Stimulated activated effector memory CD8-positive, alpha-beta T cell treated with anti-CD3 and anti-CD28 coated beads, Interleukin-12 subunit alpha, Interleukin-12 subunit beta, amount 100 ng/mL, for 72 hours (primary cell): Measurements from ENCODE around the gene UBAC2.

Source experiments
- ATAC-seq: fragments of 150-1000 bp; cut with Tn5 transposase; 2 replicates; pipeline ENCODE4 v1.10.0; 2021
- DNase-seq, 2 donors: peaks; one replicate each; pipeline ENCODE4 v3.0.0; 2021 to 2022; ENCODE audit warnings: low spot score in 2 of 2
- H3K27ac Mint-ChIP-seq: one replicate; pipeline ENCODE4 v1.8.0; 2022; ENCODE audit warnings: mild to moderate bottlenecking, mixed read lengths
- H3K36me3 Mint-ChIP-seq: one replicate; pipeline ENCODE4 v1.8.0; 2022; ENCODE audit warnings: mild to moderate bottlenecking, mixed read lengths
- H3K4me1 Mint-ChIP-seq: one replicate; pipeline ENCODE4 v1.8.0; 2022; ENCODE audit warnings: mixed read lengths
- H3K4me3 Mint-ChIP-seq: one replicate; pipeline ENCODE4 v1.8.0; 2022; ENCODE audit warnings: mild to moderate bottlenecking, mixed read lengths
- H3K9me3 Mint-ChIP-seq: one replicate; pipeline ENCODE4 v1.8.0; 2022; ENCODE audit warnings: mixed read lengths

UBAC2 gene

DNA sequence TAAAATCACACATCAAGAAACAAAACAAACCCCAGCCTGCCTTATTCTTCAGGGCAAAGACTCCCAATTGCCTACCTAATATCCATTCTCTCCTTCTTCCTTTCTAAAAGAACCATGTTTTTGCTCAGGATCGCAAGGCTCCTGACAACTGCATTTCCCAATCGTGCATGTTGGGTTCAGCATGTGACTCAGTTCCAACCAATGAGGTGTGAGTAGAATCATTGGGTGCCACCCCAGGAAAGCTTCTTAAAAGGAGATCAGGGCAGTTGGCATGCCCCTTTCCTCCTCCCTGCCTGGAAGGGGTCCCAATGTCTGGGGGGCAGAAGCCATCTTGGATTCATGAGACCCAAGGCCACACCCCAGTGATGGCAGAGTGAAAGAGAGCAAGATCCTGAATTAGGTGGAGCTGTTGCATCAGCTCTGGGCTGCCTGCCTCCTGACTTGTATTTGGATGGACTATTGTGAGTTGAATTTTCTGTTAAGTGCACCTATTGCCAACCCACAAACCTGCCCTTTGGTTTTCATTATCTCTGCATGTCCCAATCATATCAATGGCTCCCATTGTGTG lies 26.0 kb upstream of the UBAC2 start:
- peaks cover 8% of the 10 kb centered on the region for H3K36me3 Mint-ChIP-seq
- H3K27ac Mint-ChIP-seq = no peak overlapping the region
- H3K4me3 Mint-ChIP-seq = no peak overlapping the region
- peaks cover 41% of the 10 kb centered on the region for H3K4me1 Mint-ChIP-seq
- no peak for DNase-seq
- ATAC-seq = no peak
- H3K9me3 Mint-ChIP-seq = no peaks in the 10 kb centered on the region

DNA sequence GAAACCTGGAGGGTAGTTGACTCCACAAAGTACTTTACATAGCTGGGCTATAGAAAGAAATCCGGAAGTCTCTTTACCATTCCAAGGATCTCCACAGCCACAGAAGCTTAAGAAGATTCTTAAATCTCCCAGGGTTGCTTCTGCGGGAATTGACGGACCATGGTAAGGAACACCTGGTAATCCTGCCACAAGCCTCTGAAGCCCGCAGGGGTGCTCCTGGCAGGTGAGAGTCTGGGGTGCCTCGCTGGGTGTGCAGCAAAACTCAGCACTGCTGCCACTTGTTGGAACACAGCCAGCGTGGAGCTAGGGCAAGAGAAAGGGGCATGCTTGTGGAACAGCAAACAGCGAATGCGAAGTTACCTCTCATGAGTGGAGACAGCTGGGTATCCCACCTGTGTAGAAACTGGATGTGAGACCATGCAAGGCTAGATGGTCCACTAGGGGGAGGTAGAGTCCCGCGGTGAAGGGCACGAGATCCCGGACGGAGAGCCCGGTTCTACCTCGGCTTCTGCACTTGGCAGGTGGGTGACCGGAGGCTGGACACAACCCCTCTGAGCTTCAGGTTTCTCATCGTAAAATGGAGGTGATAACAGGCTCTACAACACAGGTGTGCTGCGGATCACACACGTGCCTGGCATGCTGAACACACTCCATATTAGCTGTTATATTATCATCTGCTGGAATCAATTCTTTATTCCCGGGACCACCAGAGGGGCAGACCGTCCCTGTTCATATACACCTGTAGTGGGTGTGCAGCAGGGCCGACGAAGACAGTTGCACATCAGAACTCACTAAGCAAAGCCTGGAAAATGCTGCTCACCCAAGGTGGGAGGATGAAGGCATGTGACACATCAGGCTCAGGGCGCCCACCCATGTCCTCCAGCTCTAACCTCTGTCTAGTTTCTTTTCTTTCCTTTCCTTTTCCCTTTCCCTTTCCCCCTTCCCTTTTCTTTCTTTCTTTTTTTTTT lies 24.1 kb upstream of the UBAC2 start:
- peak; percentile 71 to 90 for DNase-seq
- peaks cover 53% of the 10 kb centered on the region for H3K4me1 Mint-ChIP-seq
- peak overlapping the region; percentile 54 for H3K4me3 Mint-ChIP-seq
- no peaks in the 10 kb centered on the region for H3K9me3 Mint-ChIP-seq
- ATAC-seq = peak; percentile 91
- peaks cover 8% of the 10 kb centered on the region for H3K36me3 Mint-ChIP-seq
- H3K27ac Mint-ChIP-seq = no peak overlapping the region

DNA sequence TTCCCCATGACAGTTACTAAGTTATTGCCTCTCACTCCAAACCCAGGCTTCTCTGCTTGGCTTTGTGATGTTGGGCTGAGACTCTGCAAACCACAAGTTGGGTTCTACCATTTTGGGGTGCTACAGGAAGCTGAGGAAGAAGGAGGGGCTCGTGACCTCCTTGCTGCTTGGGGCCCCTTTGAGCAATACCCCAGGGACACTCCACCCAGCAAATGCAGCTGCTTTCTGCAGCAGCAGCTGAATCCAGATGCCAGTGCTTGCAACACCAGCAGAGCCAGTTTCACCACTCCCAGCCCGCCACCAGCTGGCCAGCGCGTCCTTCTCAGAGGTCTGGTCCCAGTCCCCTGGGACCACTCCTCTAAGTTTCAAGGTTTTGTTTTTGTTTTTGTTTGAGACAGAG lies 22.0 kb upstream of the UBAC2 start:
- DNase-seq (no peak), ATAC-seq (no peak)
- Mint-ChIP-seq H3K36me3 (peaks cover 8% of the 10 kb centered on the region), H3K4me1 (peaks cover 46% of the 10 kb centered on the region), H3K4me3 (no peak overlapping the region), H3K9me3 (no peaks in the 10 kb centered on the region), H3K27ac (peak overlapping the region; percentile 33)

DNA sequence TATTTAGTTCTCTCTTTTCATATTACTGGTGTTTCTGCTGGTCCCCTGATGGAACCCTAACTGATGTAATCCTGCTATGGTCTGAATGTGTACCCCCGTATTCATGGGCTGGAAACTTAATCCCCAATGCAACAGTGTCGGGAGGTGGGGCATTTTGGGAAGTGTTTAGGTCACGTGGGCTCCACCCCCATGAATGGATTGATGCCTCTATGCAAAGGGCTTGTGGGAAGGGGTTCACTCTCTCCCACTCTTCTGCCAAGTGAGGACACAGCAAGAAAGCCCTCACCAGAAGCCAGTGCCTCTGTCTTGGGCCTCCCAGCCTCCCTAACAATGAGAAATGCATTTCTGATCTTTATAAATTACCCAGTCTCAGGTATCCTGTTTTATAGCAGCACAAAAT lies 21.2 kb upstream of the UBAC2 start:
- peaks cover 8% of the 10 kb centered on the region for H3K36me3 Mint-ChIP-seq
- no peak for ATAC-seq
- no peak for DNase-seq
- H3K9me3 Mint-ChIP-seq = no peaks in the 10 kb centered on the region
- no peak overlapping the region for H3K4me3 Mint-ChIP-seq
- peak overlapping the region; percentile 33 for H3K27ac Mint-ChIP-seq
- peaks cover 46% of the 10 kb centered on the region for H3K4me1 Mint-ChIP-seq

DNA sequence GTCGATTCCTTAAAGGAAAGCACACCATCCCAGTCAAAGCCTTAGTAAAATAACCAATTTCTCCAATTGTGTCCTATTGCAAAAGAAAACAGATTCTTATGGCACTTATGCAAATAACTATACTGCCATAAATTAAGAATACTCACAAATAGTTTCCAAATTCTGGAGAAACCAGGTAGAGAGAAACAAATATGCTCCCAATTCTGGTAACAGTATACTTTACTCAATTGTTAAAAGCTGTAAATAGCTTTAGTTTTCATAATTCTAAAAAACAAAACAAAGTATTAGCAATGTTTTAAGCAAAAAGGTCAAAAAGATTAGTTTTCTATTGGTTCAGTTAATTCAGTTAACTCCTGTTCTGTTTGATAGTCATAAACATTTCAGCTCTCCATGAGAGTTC lies 18.2 kb upstream of the UBAC2 start:
- ATAC-seq (no peak), DNase-seq (no peak)
- no peaks in the 10 kb centered on the region for H3K9me3 Mint-ChIP-seq
- no peak overlapping the region for H3K27ac Mint-ChIP-seq
- peaks cover 39% of the 10 kb centered on the region for H3K4me1 Mint-ChIP-seq
- H3K4me3 Mint-ChIP-seq = no peak overlapping the region
- peaks cover 6% of the 10 kb centered on the region for H3K36me3 Mint-ChIP-seq

DNA sequence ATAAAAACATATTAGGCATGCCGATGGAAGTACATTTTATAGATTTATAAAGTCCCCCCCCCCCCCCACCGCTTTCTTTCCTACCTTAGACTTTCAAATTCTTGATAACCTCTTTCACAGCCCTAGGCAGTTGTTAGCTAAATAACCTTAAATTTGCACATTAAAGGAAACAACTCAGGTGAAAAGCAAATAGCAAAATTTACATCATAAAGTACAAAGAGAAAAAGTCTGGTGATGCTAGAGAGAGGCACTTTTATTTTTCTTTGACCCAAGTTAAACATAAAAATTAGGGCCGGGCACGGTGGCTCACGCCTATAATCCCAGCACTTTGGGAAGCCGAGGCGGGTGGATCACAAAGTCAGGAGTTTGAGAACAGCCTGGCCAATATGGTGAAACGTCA lies 15.0 kb upstream of the UBAC2 start:
- DNase-seq (no peak), ATAC-seq (no peak)
- Mint-ChIP-seq H3K36me3 (no peaks in the 10 kb centered on the region), H3K4me1 (peaks cover 9% of the 10 kb centered on the region), H3K27ac (no peak overlapping the region), H3K9me3 (no peaks in the 10 kb centered on the region), H3K4me3 (no peak overlapping the region)

DNA sequence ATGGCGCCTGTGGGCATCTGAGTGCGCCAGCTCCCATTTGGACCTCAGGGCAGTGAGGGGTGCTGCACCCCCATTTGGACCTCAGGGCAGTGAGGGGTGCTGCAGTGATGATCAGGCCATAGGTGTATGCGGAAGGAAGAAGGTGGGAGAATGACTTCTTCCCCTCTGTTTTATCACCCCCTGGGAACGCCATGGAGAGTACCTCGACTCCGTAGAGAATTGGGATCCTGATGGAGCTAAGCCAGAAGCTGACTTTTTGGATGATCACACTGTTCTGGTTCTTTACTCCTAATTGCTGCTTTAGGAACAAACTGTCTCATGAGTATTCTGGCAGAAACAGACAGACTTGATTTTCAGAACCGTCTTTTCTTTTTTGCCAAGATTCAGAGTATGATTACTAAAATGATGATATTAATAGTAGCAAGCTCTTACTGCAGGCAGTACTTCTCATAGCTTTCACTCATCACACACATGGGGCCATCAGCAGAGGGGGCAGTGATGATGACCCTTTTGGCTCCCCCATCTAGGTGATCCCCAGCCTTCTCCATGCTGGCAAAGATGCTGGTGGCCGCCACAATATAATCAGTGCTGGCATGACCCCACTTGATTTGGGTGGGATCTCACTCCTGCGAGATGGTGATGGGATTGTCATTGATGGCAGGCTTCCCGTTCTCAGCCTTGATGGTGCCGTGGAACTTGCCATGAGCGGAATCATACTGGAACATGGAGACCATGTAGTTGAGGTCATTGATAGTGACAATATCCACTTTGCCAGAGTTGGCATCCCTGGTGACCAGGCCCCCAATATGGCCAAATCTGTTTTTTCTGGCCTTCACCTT lies 10.3 kb upstream of the UBAC2 start:
- H3K9me3 Mint-ChIP-seq = no peaks in the 10 kb centered on the region
- no peak for DNase-seq
- no peaks in the 10 kb centered on the region for H3K36me3 Mint-ChIP-seq
- H3K4me1 Mint-ChIP-seq = peaks cover 19% of the 10 kb centered on the region
- H3K27ac Mint-ChIP-seq = no peak overlapping the region
- no peak overlapping the region for H3K4me3 Mint-ChIP-seq
- ATAC-seq = no peak

DNA sequence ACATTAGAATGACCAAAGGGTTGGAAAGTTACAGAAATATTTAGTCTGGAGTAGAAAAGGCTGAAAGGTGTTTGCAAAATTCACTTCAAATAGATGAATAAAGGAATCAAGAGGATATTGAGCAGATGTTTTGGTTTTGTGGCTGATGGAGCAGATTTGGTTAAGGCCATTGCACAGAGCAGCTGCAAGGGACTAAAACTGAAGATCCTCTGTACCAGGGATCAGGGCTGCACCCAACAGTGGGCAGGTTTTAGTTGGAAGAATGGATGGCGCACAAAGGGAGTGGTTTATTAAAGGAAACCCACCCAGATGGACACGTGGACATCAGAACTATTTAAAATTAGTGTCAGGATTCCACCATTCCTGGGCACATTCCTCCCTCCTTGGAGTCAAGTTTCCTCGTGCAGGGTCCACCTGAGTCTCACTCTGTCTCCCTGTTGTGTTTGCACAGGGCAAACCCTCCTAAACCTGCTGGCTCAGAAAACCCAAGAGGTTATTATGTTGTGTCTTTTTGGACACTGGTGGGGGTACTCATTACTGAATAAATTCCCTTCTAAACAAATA lies 9.2 kb upstream of the UBAC2 start:
- Mint-ChIP-seq H3K27ac (no peak overlapping the region), H3K9me3 (no peaks in the 10 kb centered on the region), H3K4me3 (no peak overlapping the region), H3K4me1 (peaks cover 21% of the 10 kb centered on the region), H3K36me3 (no peaks in the 10 kb centered on the region)
- no peak for ATAC-seq
- no peak for DNase-seq

DNA sequence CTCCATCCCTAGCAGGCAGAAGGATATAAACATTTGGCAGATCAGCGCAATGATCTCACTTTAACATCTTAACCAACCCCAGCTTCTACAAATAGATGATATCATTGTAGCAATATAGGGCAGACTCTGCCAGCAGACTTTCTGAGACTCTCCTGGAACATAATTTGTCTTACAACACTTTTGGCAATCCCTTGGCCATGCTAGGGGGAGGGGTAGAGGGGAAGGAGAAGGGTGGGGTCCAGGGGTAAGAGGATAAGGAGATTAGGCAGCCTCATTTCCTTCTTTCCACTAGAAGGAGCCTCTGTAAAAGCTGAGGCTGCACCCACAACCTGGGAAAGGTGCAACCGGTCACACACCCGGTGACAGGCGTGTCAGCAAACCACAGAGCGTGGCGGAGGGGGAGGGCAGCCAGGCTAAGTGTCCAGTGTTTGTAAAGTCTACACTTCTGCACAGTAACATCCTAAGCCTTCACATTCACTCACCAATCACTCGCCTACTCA lies 8.7 kb upstream of the UBAC2 start:
- Mint-ChIP-seq H3K4me3 (no peak overlapping the region), H3K36me3 (no peaks in the 10 kb centered on the region), H3K4me1 (peaks cover 26% of the 10 kb centered on the region), H3K9me3 (no peaks in the 10 kb centered on the region), H3K27ac (no peak overlapping the region)
- ATAC-seq (peak; percentile 55), DNase-seq (no peak)

DNA sequence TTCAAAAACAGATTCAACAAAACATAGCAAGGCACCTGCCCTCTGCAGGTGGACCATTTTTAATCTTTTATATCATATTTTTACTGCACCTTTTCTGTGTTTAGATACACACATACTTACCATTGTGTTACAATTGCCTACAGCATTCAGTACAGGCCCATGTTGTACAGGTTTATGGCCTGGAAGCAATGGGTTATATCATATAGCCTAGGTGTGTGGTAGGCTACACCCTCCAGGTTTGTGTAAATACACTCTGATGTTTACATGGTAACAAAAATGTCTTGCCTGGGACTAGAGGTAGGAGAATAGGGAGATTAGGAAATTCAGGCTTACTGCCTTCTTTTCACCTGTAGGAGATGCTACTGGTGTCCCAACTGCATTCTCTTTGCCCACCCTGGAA lies 8.2 kb upstream of the UBAC2 start:
- Mint-ChIP-seq H3K9me3 (no peaks in the 10 kb centered on the region), H3K27ac (no peak overlapping the region), H3K4me1 (peaks cover 23% of the 10 kb centered on the region), H3K4me3 (no peak overlapping the region), H3K36me3 (no peaks in the 10 kb centered on the region)
- ATAC-seq = no peak
- DNase-seq = no peak

DNA sequence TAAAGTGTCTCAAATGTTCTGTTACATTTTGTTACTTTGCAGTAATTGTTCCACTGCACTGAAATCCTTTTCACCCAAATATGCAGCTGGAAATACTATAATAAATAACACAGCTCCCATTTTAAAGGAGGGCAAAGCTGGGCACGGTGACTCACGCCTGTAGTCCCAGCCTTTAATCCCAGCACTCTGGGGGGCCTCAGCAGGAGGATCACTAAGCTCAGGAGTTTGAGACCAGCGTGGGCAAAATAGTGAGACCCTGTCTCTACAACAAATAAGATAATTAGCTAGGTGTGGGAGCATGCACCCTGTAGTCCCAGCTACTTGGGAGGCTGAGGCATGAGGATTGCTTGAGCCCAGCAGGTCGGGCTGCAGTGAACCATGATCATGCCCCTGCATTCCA lies 7.5 kb upstream of the UBAC2 start:
- peaks cover 22% of the 10 kb centered on the region for H3K4me1 Mint-ChIP-seq
- no peak overlapping the region for H3K27ac Mint-ChIP-seq
- H3K4me3 Mint-ChIP-seq = no peak overlapping the region
- H3K36me3 Mint-ChIP-seq = no peaks in the 10 kb centered on the region
- DNase-seq = no peak
- no peaks in the 10 kb centered on the region for H3K9me3 Mint-ChIP-seq
- no peak for ATAC-seq

DNA sequence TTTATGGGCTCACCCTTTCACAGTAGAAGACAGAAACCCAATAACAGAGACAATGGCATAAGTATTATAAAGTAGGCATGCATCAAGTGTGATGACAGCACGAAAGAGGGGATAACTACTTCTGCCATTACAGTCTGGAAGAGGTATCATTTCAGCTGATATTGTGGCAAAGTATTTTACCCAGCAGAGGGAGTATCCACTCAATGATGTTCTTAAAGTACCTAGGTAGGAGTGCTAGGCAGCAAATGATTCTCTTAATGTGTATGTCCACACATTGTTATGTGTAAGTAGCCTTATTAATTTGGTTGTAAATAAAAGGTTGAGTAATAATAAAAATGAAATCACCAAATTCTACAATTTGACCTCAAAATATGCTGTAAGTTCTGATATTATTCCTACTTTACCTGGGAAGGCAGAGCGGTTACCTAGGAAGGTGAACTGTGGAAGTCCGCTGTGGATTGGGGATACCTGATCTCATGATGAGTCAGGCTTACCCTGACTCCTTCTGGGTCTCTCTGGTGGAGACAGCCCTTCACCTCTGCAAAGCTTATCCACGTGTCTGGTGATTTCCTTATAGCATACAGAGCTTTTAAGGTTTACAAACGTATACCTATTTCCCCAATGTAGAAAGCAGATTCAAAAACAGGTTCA lies 4.1 kb upstream of the UBAC2 start:
- no peak for ATAC-seq
- Mint-ChIP-seq H3K4me3 (no peak overlapping the region), H3K36me3 (peaks cover 22% of the 10 kb centered on the region), H3K27ac (peak overlapping the region; percentile 14), H3K4me1 (peaks cover 28% of the 10 kb centered on the region), H3K9me3 (no peaks in the 10 kb centered on the region)
- no peak for DNase-seq

DNA sequence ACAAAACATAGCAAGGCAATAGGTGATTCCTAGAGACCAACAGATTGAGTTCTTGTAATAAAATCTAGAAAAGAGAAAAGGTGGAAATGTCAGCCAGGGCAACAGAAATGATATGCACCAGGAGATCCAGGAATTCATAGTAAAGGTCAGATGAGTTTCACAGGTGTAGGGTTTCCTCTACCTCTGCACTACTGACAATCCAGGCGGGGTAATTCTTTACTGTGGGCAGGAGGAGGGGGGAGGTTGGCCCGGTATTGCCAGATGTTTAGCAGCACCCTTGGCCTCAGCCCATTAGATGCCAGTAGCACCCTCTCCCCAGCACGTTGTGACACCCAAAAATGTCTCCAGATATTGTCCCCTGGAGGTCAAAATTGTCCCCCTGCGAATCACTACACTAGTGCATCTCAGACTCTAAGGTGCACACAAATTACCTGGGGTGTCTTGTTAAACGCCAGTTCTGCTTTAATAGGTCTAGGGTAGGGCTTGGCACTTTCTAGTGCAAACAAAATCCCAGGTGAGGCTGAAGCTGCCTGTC lies 3.5 kb upstream of the UBAC2 start:
- Mint-ChIP-seq H3K4me3 (no peak overlapping the region), H3K4me1 (peaks cover 24% of the 10 kb centered on the region), H3K36me3 (peaks cover 27% of the 10 kb centered on the region), H3K27ac (peak overlapping the region; percentile 5), H3K9me3 (no peaks in the 10 kb centered on the region)
- DNase-seq (no peak), ATAC-seq (no peak)

DNA sequence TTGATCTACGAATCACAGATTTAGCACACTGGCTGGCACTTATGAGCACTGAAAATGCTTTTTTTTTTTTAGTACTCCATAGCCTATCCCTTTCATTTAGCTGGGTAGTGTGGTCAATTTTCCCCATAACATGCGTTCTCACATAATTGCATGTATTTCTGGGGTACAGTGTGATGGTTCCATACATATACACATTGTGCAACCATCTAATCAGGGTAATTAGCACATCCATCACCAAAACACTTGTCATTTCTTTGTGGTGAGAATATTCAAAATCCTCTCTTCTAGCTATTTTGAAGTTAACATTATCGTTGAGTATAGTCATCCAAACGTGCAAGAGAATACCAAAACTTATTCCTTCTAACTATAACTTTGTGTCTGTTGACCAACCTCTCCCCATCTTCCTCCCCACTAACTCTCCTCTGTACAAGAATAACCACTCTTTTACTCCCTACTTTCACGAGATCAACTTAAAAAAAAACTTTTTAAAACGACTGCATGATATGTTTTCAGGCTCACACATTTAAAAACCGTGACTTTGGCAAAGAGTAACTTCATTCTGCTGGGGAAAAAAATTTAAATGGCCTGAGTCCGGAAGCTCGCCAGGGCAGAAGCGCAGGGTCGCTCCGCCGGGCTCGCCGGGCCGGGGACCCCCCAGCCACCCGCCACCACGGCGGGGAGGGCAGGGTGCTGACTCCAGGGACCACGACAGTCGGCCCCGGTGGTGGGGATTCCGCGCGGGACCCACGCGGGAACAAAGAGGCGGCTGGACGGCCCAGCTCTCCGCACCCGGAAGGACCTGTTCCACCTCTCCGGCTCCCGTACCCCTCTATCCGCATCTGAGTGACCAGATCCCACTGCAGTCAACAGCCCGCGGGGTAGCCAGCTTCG lies 868 bp upstream of the UBAC2 start:
- Mint-ChIP-seq H3K4me1 (peaks cover 46% of the 10 kb centered on the region), H3K27ac (peak overlapping the region; percentile 90), H3K36me3 (peaks cover 44% of the 10 kb centered on the region), H3K4me3 (peak overlapping the region; percentile 88), H3K9me3 (no peaks in the 10 kb centered on the region)
- ATAC-seq (no peak), DNase-seq (no peak)
